Activated T-cell treated with anti-CD3 and anti-CD28 coated beads, Interleukin-2, amount 50 U/mL, for 72 hours (primary cell): Measurements from ENCODE around the gene COL6A3. TPM values are rescaled to one million over a fixed set of nuclear protein-coding genes. Genes with fewer than 3 reads are reported as not detected.

ENCODE experiments used
- ATAC-seq, 2 donors: fragments of 150-1000 bp; cut with Tn5 transposase; replicated peaks in 1 of 2; 2 replicates each; pipeline ENCODE4 v1.10.0; 2021; ENCODE audit warnings: moderate library complexity in 2 of 2, mild to moderate bottlenecking in 1 of 2
- DNase-seq, 2 donors: peaks; one replicate each; pipeline ENCODE4 v3.0.0; 2021 to 2022; ENCODE audit warnings: mixed read lengths in 1 of 2
- H3K27ac Mint-ChIP-seq: one replicate; pipeline ENCODE4 v1.8.0; 2022; ENCODE audit warnings: mild to moderate bottlenecking, moderate library complexity, mixed read lengths
- H3K27me3 Mint-ChIP-seq: one replicate; pipeline ENCODE4 v1.8.0; 2022; ENCODE audit warnings: low read depth, mixed read lengths
- H3K36me3 Mint-ChIP-seq, 2 donors: one replicate each; pipeline ENCODE4 v1.8.0; 2022; ENCODE audit warnings: mixed read lengths in 2 of 2, mild to moderate bottlenecking in 1 of 2; ENCODE audit not compliant: insufficient read depth in 2 of 2
- H3K4me1 Mint-ChIP-seq: one replicate; pipeline ENCODE4 v1.8.0; 2022; ENCODE audit warnings: low read depth, mixed read lengths
- H3K4me3 Mint-ChIP-seq, 2 donors: one replicate each; pipeline ENCODE4 v1.8.0; 2022; ENCODE audit warnings: mild to moderate bottlenecking in 2 of 2, mixed read lengths in 2 of 2, moderate library complexity in 2 of 2
- H3K9me3 Mint-ChIP-seq, 2 donors: one replicate each; pipeline ENCODE4 v1.8.0; 2022; ENCODE audit warnings: mixed read lengths in 2 of 2
- total RNA-seq, 2 donors: library from RNA; stranded (reverse); gene quantifications; one replicate each; pipeline ENCODE4 v1.2.3, GENCODE V29; 2022

COL6A3 gene
- total RNA-seq, 2 donors from 2014 or later = 12.0 to 17.3 TPM

- Mint-ChIP-seq H3K27me3 (peaks cover 44% of the 10 kb centered on the region), H3K27ac (no peak overlapping the region), H3K36me3 (peaks cover 0 to 2% of the 10 kb centered on the region in 2 donors), H3K9me3 (peaks cover 0 to 2% of the 10 kb centered on the region in 2 donors), H3K4me1 (peaks cover 11% of the 10 kb centered on the region), H3K4me3 (no peak overlapping the region)
- ATAC-seq (no peak), DNase-seq (no peak)
Observed at GRCh38 chr2:237293978-237294377, 120.0 kb downstream of the COL6A3 start.

GRCh38 chr2:237291138-237291792 lies 122.7 kb downstream of the COL6A3 start:
- H3K36me3 Mint-ChIP-seq = peaks cover 4 to 5% of the 10 kb centered on the region in 2 donors
- peaks cover 56% of the 10 kb centered on the region for H3K27me3 Mint-ChIP-seq
- peaks cover 11% of the 10 kb centered on the region for H3K4me1 Mint-ChIP-seq
- ATAC-seq = peak; percentile 43 to 58
- peaks cover 3 to 7% of the 10 kb centered on the region in 2 donors for H3K9me3 Mint-ChIP-seq
- H3K27ac Mint-ChIP-seq = peak overlapping the region; percentile 51
- DNase-seq = peak; percentile 26 to 35
- H3K4me3 Mint-ChIP-seq = peak overlapping the region; percentile 71 to 84

- no peak overlapping the region for H3K4me3 Mint-ChIP-seq
- peaks cover 4 to 5% of the 10 kb centered on the region in 2 donors for H3K36me3 Mint-ChIP-seq
- DNase-seq = no peak
- peaks cover 11% of the 10 kb centered on the region for H3K4me1 Mint-ChIP-seq
- ATAC-seq = no peak
- no peak overlapping the region for H3K27ac Mint-ChIP-seq
- H3K9me3 Mint-ChIP-seq = peaks cover 6 to 7% of the 10 kb centered on the region in 2 donors
- peaks cover 56% of the 10 kb centered on the region for H3K27me3 Mint-ChIP-seq
Observed at GRCh38 chr2:237290261-237290660, 123.7 kb downstream of the COL6A3 start.

GRCh38 chr2:237289139-237289538 lies 124.8 kb downstream of the COL6A3 start:
- H3K36me3 Mint-ChIP-seq = peaks cover 4 to 5% of the 10 kb centered on the region in 2 donors
- ATAC-seq = no peak

GRCh38 chr2:237287872-237288271 lies 126.1 kb downstream of the COL6A3 start:
- no peak overlapping the region for H3K27ac Mint-ChIP-seq
- no peak for DNase-seq
- peaks cover 4 to 5% of the 10 kb centered on the region in 2 donors for H3K36me3 Mint-ChIP-seq
- peaks cover 5 to 6% of the 10 kb centered on the region in 2 donors for H3K9me3 Mint-ChIP-seq
- H3K4me3 Mint-ChIP-seq = no peak overlapping the region
- peaks cover 11% of the 10 kb centered on the region for H3K4me1 Mint-ChIP-seq
- peaks cover 47% of the 10 kb centered on the region for H3K27me3 Mint-ChIP-seq
- ATAC-seq = no peak

More at GRCh38 chr2:237289139-237289538, 124.8 kb downstream of the COL6A3 start:
- Mint-ChIP-seq H3K27me3 (peaks cover 56% of the 10 kb centered on the region), H3K9me3 (peaks cover 6 to 7% of the 10 kb centered on the region in 2 donors), H3K4me3 (no peak overlapping the region), H3K27ac (no peak overlapping the region), H3K4me1 (peaks cover 11% of the 10 kb centered on the region)
- DNase-seq = no peak

GRCh38 chr2:237283131-237283928 lies 130.6 kb downstream of the COL6A3 start:
- Mint-ChIP-seq H3K27me3 (peaks cover 31% of the 10 kb centered on the region), H3K9me3 (peaks cover 5 to 6% of the 10 kb centered on the region in 2 donors), H3K27ac (no peak overlapping the region), H3K4me1 (no peaks in the 10 kb centered on the region), H3K4me3 (no peak overlapping the region), H3K36me3 (peaks cover 3 to 4% of the 10 kb centered on the region in 2 donors)
- ATAC-seq (no peak), DNase-seq (no peak)

GRCh38 chr2:237282568-237283128 lies 131.3 kb downstream of the COL6A3 start:
- no peak for ATAC-seq
- H3K4me1 Mint-ChIP-seq = no peaks in the 10 kb centered on the region
- peaks cover 4 to 6% of the 10 kb centered on the region in 2 donors for H3K9me3 Mint-ChIP-seq
- no peak overlapping the region for H3K4me3 Mint-ChIP-seq
- peaks cover 24% of the 10 kb centered on the region for H3K27me3 Mint-ChIP-seq
- no peak overlapping the region for H3K27ac Mint-ChIP-seq
- H3K36me3 Mint-ChIP-seq = peaks cover 3 to 4% of the 10 kb centered on the region in 2 donors
- DNase-seq = no peak

- DNase-seq (no peak), ATAC-seq (no peak)
- H3K4me3 Mint-ChIP-seq = no peak overlapping the region
- no peaks in the 10 kb centered on the region for H3K4me1 Mint-ChIP-seq
- peaks cover 18% of the 10 kb centered on the region for H3K27me3 Mint-ChIP-seq
- peaks cover 2% of the 10 kb centered on the region in 2 donors for H3K36me3 Mint-ChIP-seq
- peaks cover 2 to 5% of the 10 kb centered on the region in 2 donors for H3K9me3 Mint-ChIP-seq
- no peak overlapping the region for H3K27ac Mint-ChIP-seq
Observed at GRCh38 chr2:237281836-237282306, 132.1 kb downstream of the COL6A3 start.

- DNase-seq (no peak), ATAC-seq (no peak)
- Mint-ChIP-seq H3K36me3 (no peaks in the 10 kb centered on the region), H3K4me3 (no peak overlapping the region), H3K27ac (no peak overlapping the region), H3K4me1 (no peaks in the 10 kb centered on the region), H3K9me3 (peaks cover 0 to under 1% of the 10 kb centered on the region in 2 donors), H3K27me3 (peaks cover 15% of the 10 kb centered on the region)
Observed at GRCh38 chr2:237280939-237281338, 133.0 kb downstream of the COL6A3 start.

- Mint-ChIP-seq H3K27ac (no peak overlapping the region), H3K4me3 (no peak overlapping the region), H3K27me3 (peaks cover 15% of the 10 kb centered on the region), H3K4me1 (no peaks in the 10 kb centered on the region), H3K9me3 (no peaks in the 10 kb centered on the region), H3K36me3 (no peaks in the 10 kb centered on the region)
- ATAC-seq (no peak), DNase-seq (no peak)
Observed at GRCh38 chr2:237280229-237280628, 133.7 kb downstream of the COL6A3 start.

GRCh38 chr2:237279012-237279768 lies 134.8 kb downstream of the COL6A3 start:
- H3K4me1 Mint-ChIP-seq = no peaks in the 10 kb centered on the region
- ATAC-seq (no peak), DNase-seq (no peak)
- no peak overlapping the region for H3K27ac Mint-ChIP-seq
- no peaks in the 10 kb centered on the region for H3K36me3 Mint-ChIP-seq
- no peak overlapping the region for H3K4me3 Mint-ChIP-seq
- H3K9me3 Mint-ChIP-seq = no peaks in the 10 kb centered on the region
- H3K27me3 Mint-ChIP-seq = peaks cover 15% of the 10 kb centered on the region

- Mint-ChIP-seq H3K27ac (no peak overlapping the region), H3K9me3 (no peaks in the 10 kb centered on the region), H3K4me1 (no peaks in the 10 kb centered on the region), H3K27me3 (peaks cover 15% of the 10 kb centered on the region), H3K4me3 (no peak overlapping the region), H3K36me3 (no peaks in the 10 kb centered on the region)
- ATAC-seq (no peak), DNase-seq (no peak)
Observed at GRCh38 chr2:237278568-237278967, 135.4 kb downstream of the COL6A3 start.
